DMS53 (cell line): Measurements from ENCODE around the gene PDLIM1.
"Not testable (repeated sequence)": the region's sequence is repeated elsewhere in the genome, so short reads cannot be mapped to it uniquely, and the experiment has no call there.

ENCODE experiments used
- DNase-seq: peaks from one replicate; lab custom pipeline; 2025; lab: John Stamatoyannopoulos, UW

The PDLIM1 gene

GRCh38 chr10:95211606-95212279 lies 79.1 kb downstream of the PDLIM1 start:
- no peak for DNase-seq

- no peak for DNase-seq
Measured at GRCh38 chr10:95209509-95210127, 81.2 kb downstream of the PDLIM1 start.

- DNase-seq: peak; percentile 51
Measured at GRCh38 chr10:95208702-95209391, 82.0 kb downstream of the PDLIM1 start.

GRCh38 chr10:95202865-95203264 lies 87.9 kb downstream of the PDLIM1 start:
- DNase-seq: not testable (repeated sequence)

GRCh38 chr10:95201736-95202135 lies 89.1 kb downstream of the PDLIM1 start:
- DNase-seq: no peak

GRCh38 chr10:95196046-95196445 lies 94.8 kb downstream of the PDLIM1 start:
- no peak for DNase-seq

- no peak for DNase-seq
Measured at GRCh38 chr10:95193944-95194343, 96.9 kb downstream of the PDLIM1 start, which contains the start of gene ACSM6. ACSM6 (plus strand) TSS chr10:95194238; CDS start chr10:95194486, 248 bp downstream.

GRCh38 chr10:95188593-95188992 lies 102.2 kb downstream of the PDLIM1 start:
- no peak for DNase-seq

- no peak for DNase-seq
Measured at GRCh38 chr10:95187617-95188016, 103.2 kb downstream of the PDLIM1 start.
